Measurements from ENCODE around the gene TMEM19. TPM values are rescaled to one million over a fixed set of nuclear protein-coding genes. Genes with fewer than 3 reads are reported as not detected.
A peak's percentile ranks its signal among the peaks of the same experiment; 100 is the strongest.
"Not testable (repeated sequence)": the region's sequence is repeated elsewhere in the genome, so short reads cannot be mapped to it uniquely, and the experiment has no call there.

The TMEM19 gene
- total RNA-seq, 1 donor from 2014 or later: 19.4 TPM

GRCh38 chr12:71682466-71682865 is 3.4 kb upstream of the TMEM19 start:
- Mint-ChIP-seq H3K36me3 (ENCODE audit: insufficient read depth) (no peaks in the 10 kb centered on the region), H3K4me1 (ENCODE audit: low read depth) (peaks cover 1% of the 10 kb centered on the region), H3K9me3 (ENCODE audit: low read depth) (no peaks in the 10 kb centered on the region), H3K27ac (no peak overlapping the region), H3K4me3 (ENCODE audit: low read depth) (no peak overlapping the region), H3K27me3 (no peaks in the 10 kb centered on the region)
- no peak for DNase-seq (ENCODE audit: low spot score, unreplicated experiment)
- TF ChIP-seq, protein P1, sequence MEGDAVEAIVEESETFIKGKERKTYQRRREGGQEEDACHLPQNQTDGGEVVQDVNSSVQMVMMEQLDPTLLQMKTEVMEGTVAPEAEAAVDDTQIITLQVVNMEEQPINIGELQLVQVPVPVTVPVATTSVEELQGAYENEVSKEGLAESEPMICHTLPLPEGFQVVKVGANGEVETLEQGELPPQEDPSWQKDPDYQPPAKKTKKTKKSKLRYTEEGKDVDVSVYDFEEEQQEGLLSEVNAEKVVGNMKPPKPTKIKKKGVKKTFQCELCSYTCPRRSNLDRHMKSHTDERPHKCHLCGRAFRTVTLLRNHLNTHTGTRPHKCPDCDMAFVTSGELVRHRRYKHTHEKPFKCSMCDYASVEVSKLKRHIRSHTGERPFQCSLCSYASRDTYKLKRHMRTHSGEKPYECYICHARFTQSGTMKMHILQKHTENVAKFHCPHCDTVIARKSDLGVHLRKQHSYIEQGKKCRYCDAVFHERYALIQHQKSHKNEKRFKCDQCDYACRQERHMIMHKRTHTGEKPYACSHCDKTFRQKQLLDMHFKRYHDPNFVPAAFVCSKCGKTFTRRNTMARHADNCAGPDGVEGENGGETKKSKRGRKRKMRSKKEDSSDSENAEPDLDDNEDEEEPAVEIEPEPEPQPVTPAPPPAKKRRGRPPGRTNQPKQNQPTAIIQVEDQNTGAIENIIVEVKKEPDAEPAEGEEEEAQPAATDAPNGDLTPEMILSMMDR (IDR thresholded peaks at IDR 0.05; ENCODE audit: unreplicated experiment): no peak

GRCh38 chr12:71683633-71684032 is 2.2 kb upstream of the TMEM19 start:
- Mint-ChIP-seq H3K9me3 (ENCODE audit: low read depth) (no peaks in the 10 kb centered on the region), H3K36me3 (ENCODE audit: insufficient read depth) (no peaks in the 10 kb centered on the region), H3K4me3 (ENCODE audit: low read depth) (no peak overlapping the region), H3K27ac (no peak overlapping the region), H3K4me1 (ENCODE audit: low read depth) (peaks cover 10% of the 10 kb centered on the region), H3K27me3 (no peaks in the 10 kb centered on the region)
- TF ChIP-seq, protein P1 (IDR thresholded peaks at IDR 0.05; ENCODE audit: unreplicated experiment): no peak
- no peak for DNase-seq (ENCODE audit: low spot score, unreplicated experiment)

DNA sequence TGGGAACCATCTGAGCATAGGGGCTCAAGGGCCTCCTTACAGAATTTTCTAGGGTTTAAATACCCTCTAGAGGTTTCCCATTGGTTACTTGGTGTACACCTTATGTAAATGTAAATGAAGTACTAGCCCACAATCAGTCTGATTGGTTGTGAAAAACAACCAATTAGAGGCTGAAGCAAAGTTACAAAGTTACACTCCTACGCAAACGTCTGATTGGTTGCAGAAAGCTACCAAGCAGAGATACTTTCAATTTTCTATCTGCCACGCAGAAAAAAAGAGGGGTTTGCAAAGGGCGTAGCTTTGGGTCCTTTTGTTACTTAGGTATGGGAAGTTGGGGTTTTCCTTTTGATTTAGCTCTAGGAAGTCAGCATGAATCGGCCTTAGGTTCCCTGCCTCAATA is 1.8 kb upstream of the TMEM19 start:
- Mint-ChIP-seq H3K4me3 (ENCODE audit: low read depth) (no peak overlapping the region), H3K36me3 (ENCODE audit: insufficient read depth) (no peaks in the 10 kb centered on the region)
- DNase-seq (ENCODE audit: low spot score, unreplicated experiment): no peak

GRCh38 chr12:71685312-71685906 is 473 bp upstream of the TMEM19 start:
- peak overlapping the region; percentile 78 for H3K27ac Mint-ChIP-seq
- no peaks in the 10 kb centered on the region for H3K9me3 Mint-ChIP-seq (ENCODE audit: low read depth)
- peaks cover 11% of the 10 kb centered on the region for H3K4me1 Mint-ChIP-seq (ENCODE audit: low read depth)
- no peaks in the 10 kb centered on the region for H3K27me3 Mint-ChIP-seq
- peak overlapping the region; percentile 89 for H3K4me3 Mint-ChIP-seq (ENCODE audit: low read depth)
- no peak for DNase-seq (ENCODE audit: low spot score, unreplicated experiment)
- no peaks in the 10 kb centered on the region for H3K36me3 Mint-ChIP-seq (ENCODE audit: insufficient read depth)
- TF ChIP-seq, protein P1 (IDR thresholded peaks at IDR 0.05; ENCODE audit: unreplicated experiment): no peak

More for the DNA sequence above, 1.8 kb upstream of the TMEM19 start:
- H3K27ac Mint-ChIP-seq: no peak overlapping the region
- H3K4me1 Mint-ChIP-seq (ENCODE audit: low read depth): peaks cover 11% of the 10 kb centered on the region
- no peaks in the 10 kb centered on the region for H3K9me3 Mint-ChIP-seq (ENCODE audit: low read depth)
- no peaks in the 10 kb centered on the region for H3K27me3 Mint-ChIP-seq
- TF ChIP-seq, protein P1 (IDR thresholded peaks at IDR 0.05; ENCODE audit: unreplicated experiment): no peak

DNA sequence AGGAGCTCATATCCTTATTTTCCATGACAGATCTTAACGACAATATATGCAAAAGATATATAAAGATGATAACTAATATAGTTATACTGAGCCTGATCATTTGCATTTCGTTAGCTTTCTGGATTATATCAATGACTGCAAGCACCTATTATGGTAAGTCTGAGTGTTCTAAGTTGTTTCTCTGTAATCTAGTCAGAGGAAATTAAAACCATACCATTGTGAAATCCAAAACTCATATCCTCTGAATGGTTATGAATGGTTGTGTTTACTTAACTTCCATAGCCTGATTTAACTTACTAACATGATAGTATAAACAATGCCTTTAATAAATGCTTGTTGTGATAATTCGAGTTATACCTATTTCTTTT is 760 bp downstream of the TMEM19 start:
- H3K9me3 Mint-ChIP-seq (ENCODE audit: low read depth): no peaks in the 10 kb centered on the region
- DNase-seq (ENCODE audit: low spot score, unreplicated experiment): no peak
- peak overlapping the region; percentile 93 for H3K27ac Mint-ChIP-seq
- peak overlapping the region; percentile 89 for H3K4me3 Mint-ChIP-seq (ENCODE audit: low read depth)
- H3K36me3 Mint-ChIP-seq (ENCODE audit: insufficient read depth): no peaks in the 10 kb centered on the region
- TF ChIP-seq, protein P1 (IDR thresholded peaks at IDR 0.05; ENCODE audit: unreplicated experiment): no peak
- peaks cover 11% of the 10 kb centered on the region for H3K4me1 Mint-ChIP-seq (ENCODE audit: low read depth)
- H3K27me3 Mint-ChIP-seq: no peaks in the 10 kb centered on the region

DNA sequence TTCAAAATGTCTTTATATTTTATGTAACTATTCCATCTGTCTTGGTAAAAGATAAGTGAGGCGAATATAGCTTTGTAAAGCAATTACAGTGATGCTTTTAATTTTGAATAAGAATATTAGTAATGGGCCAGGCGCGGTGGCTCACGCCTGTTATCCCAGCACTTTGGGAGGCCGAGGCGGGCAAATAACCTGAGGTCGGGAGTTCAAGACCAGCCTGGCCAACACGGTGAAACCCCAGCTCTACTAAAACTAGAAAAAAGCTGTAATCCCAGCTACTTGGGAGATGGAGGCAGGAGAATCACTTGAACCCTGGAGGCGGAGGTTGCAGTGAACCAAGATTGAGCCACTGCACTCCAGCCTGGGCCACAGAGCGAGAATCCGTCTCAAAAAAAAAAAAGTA is 1.3 kb downstream of the TMEM19 start:
- not testable (repeated sequence) for DNase-seq (ENCODE audit: low spot score, unreplicated experiment); H3K9me3 Mint-ChIP-seq (ENCODE audit: low read depth); H3K27ac Mint-ChIP-seq; H3K36me3 Mint-ChIP-seq (ENCODE audit: insufficient read depth); H3K27me3 Mint-ChIP-seq
- Mint-ChIP-seq H3K4me1 (ENCODE audit: low read depth) (peaks cover 11% of the 10 kb centered on the region), H3K4me3 (ENCODE audit: low read depth) (peak overlapping the region; percentile 89)
